A549 (cell line): ENCODE results near the gene MARS1. TPM values are rescaled to one million over a fixed set of nuclear protein-coding genes. Genes with fewer than 3 reads are reported as not detected.

ENCODE experiments used
- ATAC-seq, 2 experiments: fragments of 200-7000 bp in 1 of 2; fragments of >200 bp in 1 of 2; cut with Nextera tagmentation in 1 of 2; cut with Tn5 transposase in 1 of 2; 3 replicates each; pipeline versions ENCODE4 v1.8.0 to v1.9.1; 2018 to 2020; ENCODE audit warnings: mild to moderate bottlenecking in 1 of 2, moderate library complexity in 1 of 2
- CTCF ChIA-PET: fragments of 300-600 bp; sonication (Branson Sonifier 250); formaldehyde crosslinking; extraction: SDS; loops from one replicate; lab custom pipeline; 2021; ENCODE audit warnings: antibody characterized with exemption, inconsistent platforms; lab: Yijun Ruan, JAX
- POLR2A ChIA-PET: fragments of 350-600 bp; formaldehyde crosslinking; extraction: SDS; loops from one replicate; lab custom pipeline; 2021; ENCODE audit warnings: antibody characterized with exemption, inconsistent platforms; lab: Yijun Ruan, JAX
- DNase-seq, 2 experiments: peaks; one replicate each; pipeline versions ENCODE4 v3.0.0 to v3.0.0-alpha.2; 2011 to 2016; ENCODE audit warnings: low read depth in 1 of 2, low spot score in 1 of 2
- FAIRE-seq: peaks from 2 replicates; lab custom pipeline; 2011; peaks lifted over from hg19 to GRCh38; lab: Jason Lieb, UNC
- H3K27ac ChIP-seq, 2 experiments: fragments of >200 bp; sonication (Bioruptor Twin); formaldehyde crosslinking; 3 replicates each; pipeline ENCODE4 v1.5.1; 2016 to 2017
- H3K4me1 ChIP-seq: fragments of >200 bp; sonication (Bioruptor Twin); formaldehyde crosslinking; 3 replicates; pipeline ENCODE4 v1.6.1; 2016
- H3K4me2 ChIP-seq: fragments of >200 bp; sonication (Bioruptor Twin); formaldehyde crosslinking; 3 replicates; pipeline ENCODE4 v1.6.1; 2016
- H3K4me3 ChIP-seq: fragments of >200 bp; sonication (Bioruptor Twin); formaldehyde crosslinking; 3 replicates; pipeline ENCODE4 v1.5.1; 2016
- H3K9me3 ChIP-seq: fragments of >200 bp; sonication (Bioruptor Twin); formaldehyde crosslinking; 3 replicates; pipeline ENCODE4 v1.6.1; 2016
- CBX2 ChIP-seq: fragments of 200-600 bp; sonication (generic); IDR thresholded peaks from 2 replicates; pipeline ENCODE4 v1.6.1; 2016; ENCODE audit warnings: low read depth, mild to moderate bottlenecking, borderline replicate concordance
- CBX8 ChIP-seq: fragments of 200-600 bp; sonication (generic); IDR thresholded peaks from 2 replicates; pipeline ENCODE4 v1.6.1; 2016
- CEBPB ChIP-seq, 2 experiments: fragments of >200 bp in 1 of 2; sonication (Bioruptor Twin) in 1 of 2; formaldehyde crosslinking in 1 of 2; IDR thresholded peaks; 2 replicates each; pipeline ENCODE4 v1.6.1; 2012 to 2016
- CHD2 ChIP-seq: fragments of 150-350 bp; IDR thresholded peaks from 2 replicates; pipeline ENCODE4 v1.6.1; 2014; ENCODE audit warnings: low read length; ENCODE audit not compliant: partially characterized antibody
- ESRRA ChIP-seq: fragments of 150-350 bp; IDR thresholded peaks from 2 replicates; pipeline ENCODE4 v1.6.1; 2014; ENCODE audit warnings: mild to moderate bottlenecking, low read length, borderline replicate concordance
- FOSL2 ChIP-seq, 2 experiments: fragments of 450-650 bp in 1 of 2; fragments of >200 bp in 1 of 2; sonication (Bioruptor Twin) in 1 of 2; formaldehyde crosslinking; IDR thresholded peaks; 2 replicates each; pipeline versions ENCODE4 v1.5.0 to v1.6.1; 2016 to 2020; ENCODE audit warnings: mild to moderate bottlenecking in 1 of 2, moderate library complexity in 1 of 2
- HOXA7 ChIP-seq: fragments of 250-450 bp; sonication (Bioruptor Pico); IDR thresholded peaks from 2 replicates; pipeline ENCODE4 v1.5.0; 2020; ENCODE audit warnings: mild to moderate bottlenecking, moderate library complexity
- JUN ChIP-seq, 2 experiments: fragments of >200 bp; sonication (Bioruptor Twin); formaldehyde crosslinking; IDR thresholded peaks; 2 replicates in 1 of 2; 3 replicates in 1 of 2; pipeline ENCODE4 v1.6.1; 2016 to 2017
- JUNB ChIP-seq: fragments of >200 bp; sonication (Bioruptor Twin); formaldehyde crosslinking; IDR thresholded peaks from 2 replicates; pipeline ENCODE4 v1.6.1; 2016
- MAZ ChIP-seq: fragments of 150-350 bp; IDR thresholded peaks from 2 replicates; pipeline ENCODE4 v1.6.1; 2014; ENCODE audit warnings: antibody characterized with exemption, low read depth, low read length, borderline replicate concordance
- MYC ChIP-seq: IDR thresholded peaks from 2 replicates; pipeline ENCODE4 v1.6.1; 2012; ENCODE audit warnings: mild to moderate bottlenecking, inconsistent platforms, low read length, improper control_type of control experiment, borderline replicate concordance
- POLR2AphosphoS2 ChIP-seq: conservative IDR thresholded peaks from 2 replicates; pipeline ENCODE4 v1.6.1; 2012; ENCODE audit warnings: low read length, improper control_type of control experiment, inconsistent platforms
- RNF2 ChIP-seq: fragments of 200-600 bp; sonication (generic); IDR thresholded peaks from 2 replicates; pipeline ENCODE4 v1.6.1; 2016; ENCODE audit warnings: low read depth, mild to moderate bottlenecking, antibody characterized with exemption, moderate library complexity, borderline replicate concordance
- TP53 ChIP-seq: fragments of 250-450 bp; sonication (Bioruptor Pico); IDR thresholded peaks from 2 replicates; pipeline ENCODE4 v1.5.0; 2021; ENCODE audit warnings: mild to moderate bottlenecking, moderate library complexity
- ZC3H11A ChIP-seq: fragments of 450-650 bp; IDR thresholded peaks from 2 replicates; pipeline ENCODE4 v1.6.1; 2014; ENCODE audit warnings: antibody characterized with exemption, mild to moderate bottlenecking
- ZNF302 ChIP-seq: fragments of 250-450 bp; sonication (Bioruptor Pico); IDR thresholded peaks from 2 replicates; pipeline ENCODE4 v1.9.0; 2021; ENCODE audit warnings: inconsistent platforms, mild to moderate bottlenecking, moderate library complexity
- WGBS: methylation state at CpG from one replicate; pipeline ENCODE4 v1.1.6; 2017; ENCODE audit errors: missing lambda C conversion rate; 5-methylcytosine and 5-hydroxymethylcytosine counted together
- polyA plus RNA-seq, 4 experiments: library from polyadenylated mRNA; depleted of rRNA in 3 of 4; stranded (reverse); fragments of >200 nt; fragmentation: RNase III in 1 of 4; extraction: RNeasy Plus Mini Kit Qiagen cat#74134 plus additional on column Dnase treatment in 1 of 4; gene quantifications; 2 replicates in 3 of 4; 3 replicates in 1 of 4; pipeline ENCODE4 v1.2.3, GENCODE V29; 2011 to 2017
- TF ChIP-seq, protein P1 (sequence below): fragments of 200-600 bp; sonication (generic); IDR thresholded peaks from 2 replicates; pipeline ENCODE4 v1.6.1; 2016; ENCODE audit warnings: antibody characterized with exemption, mild to moderate bottlenecking, moderate library complexity
- TF ChIP-seq, protein P2 (sequence below): fragments of 250-450 bp; sonication (Bioruptor Pico); IDR thresholded peaks from 2 replicates; pipeline ENCODE4 v1.5.0; 2020; ENCODE audit warnings: low read depth, mild to moderate bottlenecking, moderate library complexity
- TF ChIP-seq, protein P3 (sequence below): fragments of 450-650 bp; IDR thresholded peaks from 2 replicates; pipeline ENCODE4 v1.6.1; 2014; ENCODE audit warnings: antibody characterized with exemption
- TF ChIP-seq, protein P4 (sequence below): fragments of >200 bp; sonication (Bioruptor Twin); formaldehyde crosslinking; IDR thresholded peaks from 3 replicates; pipeline ENCODE4 v1.5.1; 2016

MARS1 gene
- polyA plus RNA-seq, 2 of the 4 experiments (the other 2 are of a cell fraction): 227 to 372 TPM

DNA sequence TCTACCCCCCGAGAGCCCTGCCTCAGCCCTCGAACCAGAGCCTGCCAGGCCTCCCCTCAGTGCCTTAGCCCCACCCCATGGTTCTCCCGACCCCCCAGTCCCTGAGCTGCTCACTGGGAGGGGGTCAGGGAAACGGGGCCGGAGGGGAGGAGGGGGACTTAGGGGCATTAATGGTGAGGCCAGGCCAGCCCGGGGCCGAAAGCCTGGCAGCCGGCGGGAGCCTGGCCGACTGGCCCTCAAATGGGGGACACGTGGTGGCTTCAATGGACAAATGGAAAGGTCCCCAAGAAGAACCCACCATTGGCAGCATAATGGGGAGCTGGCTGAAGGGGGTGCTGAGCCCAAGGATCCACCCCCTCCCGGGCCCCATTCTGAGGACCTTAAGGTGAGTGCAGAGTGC is 40.3 kb downstream of the MARS1 start:
- Histone ChIP-seq H3K4me1 (peaks cover 21% of the 10 kb centered on the region), H3K27ac (no peak overlapping the region), H3K9me3 (no peaks in the 10 kb centered on the region), H3K4me3 (no peak overlapping the region), H3K4me2 (no peak overlapping the region)
- TF ChIP-seq ZNF302 (CRISPR knock-in tag) (no peak), MYC (no peak), ESRRA (no peak), CEBPB (IDR thresholded peaks at IDR 0.05) (no peak), MAZ (no peak), FOSL2 (IDR thresholded peaks at IDR 0.05) (no peak), FOSL2 (CRISPR knock-in tag; IDR thresholded peaks at IDR 0.05) (no peak), CBX8 (no peak), JUNB (no peak), ZC3H11A (no peak), HOXA7 (no peak), CHD2 (no peak), RNF2 (no peak), CBX2 (no peak), TP53 (CRISPR knock-in tag) (no peak)
- TF ChIP-seq, protein P1, sequence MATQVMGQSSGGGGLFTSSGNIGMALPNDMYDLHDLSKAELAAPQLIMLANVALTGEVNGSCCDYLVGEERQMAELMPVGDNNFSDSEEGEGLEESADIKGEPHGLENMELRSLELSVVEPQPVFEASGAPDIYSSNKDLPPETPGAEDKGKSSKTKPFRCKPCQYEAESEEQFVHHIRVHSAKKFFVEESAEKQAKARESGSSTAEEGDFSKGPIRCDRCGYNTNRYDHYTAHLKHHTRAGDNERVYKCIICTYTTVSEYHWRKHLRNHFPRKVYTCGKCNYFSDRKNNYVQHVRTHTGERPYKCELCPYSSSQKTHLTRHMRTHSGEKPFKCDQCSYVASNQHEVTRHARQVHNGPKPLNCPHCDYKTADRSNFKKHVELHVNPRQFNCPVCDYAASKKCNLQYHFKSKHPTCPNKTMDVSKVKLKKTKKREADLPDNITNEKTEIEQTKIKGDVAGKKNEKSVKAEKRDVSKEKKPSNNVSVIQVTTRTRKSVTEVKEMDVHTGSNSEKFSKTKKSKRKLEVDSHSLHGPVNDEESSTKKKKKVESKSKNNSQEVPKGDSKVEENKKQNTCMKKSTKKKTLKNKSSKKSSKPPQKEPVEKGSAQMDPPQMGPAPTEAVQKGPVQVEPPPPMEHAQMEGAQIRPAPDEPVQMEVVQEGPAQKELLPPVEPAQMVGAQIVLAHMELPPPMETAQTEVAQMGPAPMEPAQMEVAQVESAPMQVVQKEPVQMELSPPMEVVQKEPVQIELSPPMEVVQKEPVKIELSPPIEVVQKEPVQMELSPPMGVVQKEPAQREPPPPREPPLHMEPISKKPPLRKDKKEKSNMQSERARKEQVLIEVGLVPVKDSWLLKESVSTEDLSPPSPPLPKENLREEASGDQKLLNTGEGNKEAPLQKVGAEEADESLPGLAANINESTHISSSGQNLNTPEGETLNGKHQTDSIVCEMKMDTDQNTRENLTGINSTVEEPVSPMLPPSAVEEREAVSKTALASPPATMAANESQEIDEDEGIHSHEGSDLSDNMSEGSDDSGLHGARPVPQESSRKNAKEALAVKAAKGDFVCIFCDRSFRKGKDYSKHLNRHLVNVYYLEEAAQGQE: no peak
- TF ChIP-seq, protein P2, sequence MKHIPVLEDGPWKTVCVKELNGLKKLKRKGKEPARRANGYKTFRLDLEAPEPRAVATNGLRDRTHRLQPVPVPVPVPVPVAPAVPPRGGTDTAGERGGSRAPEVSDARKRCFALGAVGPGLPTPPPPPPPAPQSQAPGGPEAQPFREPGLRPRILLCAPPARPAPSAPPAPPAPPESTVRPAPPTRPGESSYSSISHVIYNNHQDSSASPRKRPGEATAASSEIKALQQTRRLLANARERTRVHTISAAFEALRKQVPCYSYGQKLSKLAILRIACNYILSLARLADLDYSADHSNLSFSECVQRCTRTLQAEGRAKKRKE (CRISPR knock-in tag): no peak
- TF ChIP-seq, protein P3, sequence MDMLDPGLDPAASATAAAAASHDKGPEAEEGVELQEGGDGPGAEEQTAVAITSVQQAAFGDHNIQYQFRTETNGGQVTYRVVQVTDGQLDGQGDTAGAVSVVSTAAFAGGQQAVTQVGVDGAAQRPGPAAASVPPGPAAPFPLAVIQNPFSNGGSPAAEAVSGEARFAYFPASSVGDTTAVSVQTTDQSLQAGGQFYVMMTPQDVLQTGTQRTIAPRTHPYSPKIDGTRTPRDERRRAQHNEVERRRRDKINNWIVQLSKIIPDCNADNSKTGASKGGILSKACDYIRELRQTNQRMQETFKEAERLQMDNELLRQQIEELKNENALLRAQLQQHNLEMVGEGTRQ: no peak
- TF ChIP-seq, protein P4, sequence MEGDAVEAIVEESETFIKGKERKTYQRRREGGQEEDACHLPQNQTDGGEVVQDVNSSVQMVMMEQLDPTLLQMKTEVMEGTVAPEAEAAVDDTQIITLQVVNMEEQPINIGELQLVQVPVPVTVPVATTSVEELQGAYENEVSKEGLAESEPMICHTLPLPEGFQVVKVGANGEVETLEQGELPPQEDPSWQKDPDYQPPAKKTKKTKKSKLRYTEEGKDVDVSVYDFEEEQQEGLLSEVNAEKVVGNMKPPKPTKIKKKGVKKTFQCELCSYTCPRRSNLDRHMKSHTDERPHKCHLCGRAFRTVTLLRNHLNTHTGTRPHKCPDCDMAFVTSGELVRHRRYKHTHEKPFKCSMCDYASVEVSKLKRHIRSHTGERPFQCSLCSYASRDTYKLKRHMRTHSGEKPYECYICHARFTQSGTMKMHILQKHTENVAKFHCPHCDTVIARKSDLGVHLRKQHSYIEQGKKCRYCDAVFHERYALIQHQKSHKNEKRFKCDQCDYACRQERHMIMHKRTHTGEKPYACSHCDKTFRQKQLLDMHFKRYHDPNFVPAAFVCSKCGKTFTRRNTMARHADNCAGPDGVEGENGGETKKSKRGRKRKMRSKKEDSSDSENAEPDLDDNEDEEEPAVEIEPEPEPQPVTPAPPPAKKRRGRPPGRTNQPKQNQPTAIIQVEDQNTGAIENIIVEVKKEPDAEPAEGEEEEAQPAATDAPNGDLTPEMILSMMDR: no peak
- FAIRE-seq: no peak
- ATAC-seq: no peak
- CTCF ChIA-PET: interaction anchor here (0.6 to 2.0 kb wide), 3 partner anchors 10 to 346 kb away, joined by 3 to 5 read pairs (median 4); no protein-coding TSS in a partner anchor
- DNase-seq: no peak
- POLR2A ChIA-PET: no interaction called here
- 92% methylated on average over 9 of the region's 12 CpGs for WGBS

DNA sequence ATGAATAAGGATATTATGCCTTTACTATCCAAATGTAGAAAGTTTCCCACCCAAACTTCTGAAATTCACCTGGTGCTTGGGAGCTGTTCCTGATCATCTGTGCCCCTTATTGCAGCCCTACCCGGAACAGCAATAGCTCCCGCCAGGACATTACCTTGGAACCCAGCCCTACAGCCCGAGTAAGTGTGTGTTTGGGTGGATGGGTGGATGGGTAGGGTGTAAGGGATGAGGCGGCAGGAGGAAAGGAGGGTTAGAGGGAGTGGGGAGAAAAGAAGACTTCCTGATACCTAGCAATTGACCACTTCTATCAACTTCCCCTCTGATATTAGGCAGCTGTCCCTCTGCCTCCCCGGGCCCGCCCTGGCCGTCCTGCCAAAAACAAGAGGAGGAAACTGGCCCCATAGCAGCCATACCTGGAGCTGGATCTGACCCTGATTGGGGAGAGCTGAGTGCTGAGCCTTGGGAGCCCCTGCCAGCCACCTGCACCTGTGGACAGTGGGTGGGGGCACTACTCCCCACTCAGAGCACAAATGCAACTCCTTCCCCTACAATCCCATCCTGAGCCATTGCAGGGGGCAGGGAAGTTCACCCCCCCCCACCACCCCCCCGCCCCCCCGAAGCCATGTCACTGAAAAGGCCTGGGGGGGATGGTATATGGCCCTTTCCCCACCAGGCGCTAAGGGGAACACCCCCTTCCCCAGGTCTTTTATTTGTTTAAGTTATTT is 41.1 kb downstream of the MARS1 start:
- no peak overlapping the region for H3K4me3 ChIP-seq
- H3K4me2 ChIP-seq: no peak overlapping the region
- no peaks in the 10 kb centered on the region for H3K9me3 ChIP-seq
- TF ChIP-seq JUN (IDR thresholded peaks at IDR 0.05): peak; percentile 7 to 27; a peak in 1 of 5 replicates
- TF ChIP-seq POLR2AphosphoS2: no peak
- peaks cover 14% of the 10 kb centered on the region for H3K4me1 ChIP-seq
- POLR2A ChIA-PET: no interaction called here
- DNase-seq (no peak), ATAC-seq (no peak), FAIRE-seq (no peak)
- CTCF ChIA-PET: interaction anchor here (1.7 to 2.0 kb wide), 3 partner anchors 9 to 54 kb away, joined by 4 to 5 read pairs (median 4); no protein-coding TSS in a partner anchor
- H3K27ac ChIP-seq: no peak overlapping the region
- 87% methylated on average over 8 of the region's 10 CpGs for WGBS
